ENCODE measurements around the gene TM4SF18. TPM values are rescaled to one million over a fixed set of nuclear protein-coding genes. Genes with fewer than 3 reads are reported as not detected.

The TM4SF18 gene
- total RNA-seq, 2 experiments from 2014 or later, result not detected

Other genes with a start within 250 kb of the TM4SF18 start
- 10 to 100 TPM; 19.8 to 20.8 TPM for gene HLTF, start 247.1 kb downstream of the TM4SF18 start, total RNA-seq
- gene HPS3, start 204.0 kb downstream of the TM4SF18 start, total RNA-seq, result 10 to 100 TPM; 14.0 to 17.5 TPM
- not detected for gene CP, start 111.8 kb downstream of the TM4SF18 start, total RNA-seq
- gene TM4SF1, start 44.0 kb upstream of the TM4SF18 start, total RNA-seq, result not detected
- gene TM4SF4, start 141.1 kb upstream of the TM4SF18 start, total RNA-seq, result not detected

Measured in activated naive CD8-positive, alpha-beta T cell treated with anti-CD3 and anti-CD28 coated beads for 36 hours (primary cell).